Activated effector memory CD4-positive, alpha-beta T cell treated with Interleukin-2 at 50 U/mL for 16 hours (primary cell): ENCODE data around the gene DGKB.

ENCODE experiments used
- DNase-seq: peaks from one replicate; pipeline ENCODE4 v3.0.0-alpha.2; 2020

Gene DGKB

GRCh38 chr7:14271441-14271840, 631.1 kb downstream of the DGKB start:
- DNase-seq = no peak

- DNase-seq = no peak
Observed at GRCh38 chr7:14270099-14270498, 632.5 kb downstream of the DGKB start.

GRCh38 chr7:14260011-14260410, 642.5 kb downstream of the DGKB start:
- DNase-seq = no peak

- no peak for DNase-seq
Observed at GRCh38 chr7:14258861-14259260, 643.7 kb downstream of the DGKB start.

GRCh38 chr7:14258441-14258840, 644.1 kb downstream of the DGKB start:
- no peak for DNase-seq

GRCh38 chr7:14252458-14252857, 650.1 kb downstream of the DGKB start:
- no peak for DNase-seq

- DNase-seq = no peak
Observed at GRCh38 chr7:14242175-14242574, 660.4 kb downstream of the DGKB start.

GRCh38 chr7:14236834-14237233, 665.7 kb downstream of the DGKB start:
- DNase-seq = no peak

- no peak for DNase-seq
Observed at GRCh38 chr7:14235056-14235455, 667.5 kb downstream of the DGKB start.

GRCh38 chr7:14233868-14234369, 668.6 kb downstream of the DGKB start:
- no peak for DNase-seq

- DNase-seq = no peak
Observed at GRCh38 chr7:14233076-14233867, 669.3 kb downstream of the DGKB start.

GRCh38 chr7:14229047-14229446, 673.5 kb downstream of the DGKB start:
- no peak for DNase-seq

GRCh38 chr7:14228341-14228740, 674.2 kb downstream of the DGKB start:
- DNase-seq = no peak

GRCh38 chr7:14226126-14226525, 676.4 kb downstream of the DGKB start:
- DNase-seq = no peak

GRCh38 chr7:14219125-14219524, 683.4 kb downstream of the DGKB start:
- DNase-seq = no peak

GRCh38 chr7:14218338-14218737, 684.2 kb downstream of the DGKB start:
- DNase-seq = no peak

- DNase-seq = no peak
Observed at GRCh38 chr7:14209896-14210484, 692.6 kb downstream of the DGKB start.

GRCh38 chr7:14207711-14208110, 694.8 kb downstream of the DGKB start:
- DNase-seq = no peak

GRCh38 chr7:14207138-14207537, 695.4 kb downstream of the DGKB start:
- no peak for DNase-seq

GRCh38 chr7:14206121-14206520, 696.4 kb downstream of the DGKB start:
- DNase-seq = no peak

- DNase-seq = no peak
Observed at GRCh38 chr7:14201353-14201752, 701.2 kb downstream of the DGKB start.

GRCh38 chr7:14199336-14199735, 703.2 kb downstream of the DGKB start:
- no peak for DNase-seq

GRCh38 chr7:14197280-14197679, 705.3 kb downstream of the DGKB start:
- no peak for DNase-seq

- no peak for DNase-seq
Observed at GRCh38 chr7:14196555-14196954, 706.0 kb downstream of the DGKB start.

- DNase-seq = no peak
Observed at GRCh38 chr7:14195871-14196270, 706.7 kb downstream of the DGKB start.
